B cell (primary cell): ENCODE data around the gene DDIT4. TPM values are rescaled to one million over a fixed set of nuclear protein-coding genes. Genes with fewer than 3 reads are reported as not detected.

Source experiments
- ATAC-seq: fragments of 200-7000 bp; cut with Tn5 transposase; one replicate; pipeline ENCODE4 v1.10.0; 2021; ENCODE audit warnings: low read depth, mild to moderate bottlenecking, moderate number of reproducible peaks, moderate library complexity
- CTCF ChIA-PET: fragments of 350-600 bp; sonication (Branson Sonifier 250); formaldehyde crosslinking; loops from one replicate; lab custom pipeline; 2021; ENCODE audit warnings: antibody characterized with exemption, inconsistent platforms; lab: Charles Lee
- POLR2A ChIA-PET: fragments of 350-600 bp; sonication (Branson Sonifier 250); formaldehyde crosslinking; loops from one replicate; lab custom pipeline; 2021; ENCODE audit warnings: antibody characterized with exemption; lab: Charles Lee
- DNase-seq: peaks from one replicate; pipeline ENCODE4 v3.0.0; 2013
- H2AFZ ChIP-seq: 2 replicates; pipeline ENCODE4 v1.6.1; 2012; ENCODE audit warnings: mild to moderate bottlenecking, low read depth, low read length; ENCODE audit not compliant: insufficient read depth, poor library complexity, severe bottlenecking
- H3K27ac ChIP-seq, 2 donors: 1 replicate in 1 of 2; 2 replicates in 1 of 2; pipeline ENCODE4 v1.5.1; 2012 to 2013; ENCODE audit warnings: low read length in 2 of 2, mild to moderate bottlenecking in 2 of 2, moderate library complexity in 1 of 2
- H3K27me3 ChIP-seq, 4 experiments: fragments of 200-600 bp in 1 of 4; sonication (generic) in 1 of 4; replicated peaks in 1 of 4; 1 replicate in 2 of 4; 2 replicates in 2 of 4; pipeline versions ENCODE4 v1.6.1 to v1.7.0; 2013 to 2016; ENCODE audit warnings: low read length in 3 of 4, mild to moderate bottlenecking in 2 of 4, mixed read lengths in 1 of 4, moderate library complexity in 1 of 4; ENCODE audit not compliant: insufficient read depth in 4 of 4, control insufficient read depth in 3 of 4; ENCODE audit errors: control extremely low read depth in 1 of 4
- H3K36me3 ChIP-seq, 2 experiments: replicated peaks in 1 of 2; 1 replicate in 1 of 2; 2 replicates in 1 of 2; pipeline versions ENCODE4 v1.6.1 to v1.7.1; 2013; ENCODE audit warnings: low read length in 1 of 2; ENCODE audit not compliant: insufficient read depth in 2 of 2, control insufficient read depth in 1 of 2; ENCODE audit errors: control extremely low read depth in 1 of 2, extremely low read depth in 1 of 2
- H3K4me1 ChIP-seq, 2 donors: fragments of 200-600 bp in 1 of 2; sonication (generic) in 1 of 2; 1 replicate in 1 of 2; 2 replicates in 1 of 2; pipeline versions ENCODE4 v1.5.1 to v1.6.1; 2013 to 2017; ENCODE audit warnings: low read length in 2 of 2; ENCODE audit not compliant: control insufficient read depth in 2 of 2, insufficient read depth in 2 of 2
- H3K4me2 ChIP-seq: replicated peaks from 2 replicates; pipeline ENCODE3; 2012; ENCODE audit warnings: mild to moderate bottlenecking, low read depth, low read length; ENCODE audit not compliant: poor library complexity, severe bottlenecking
- H3K4me3 ChIP-seq, 5 experiments: fragments of 200-600 bp in 1 of 5; sonication (generic) in 1 of 5; 1 replicate in 3 of 5; 2 replicates in 2 of 5; pipeline versions ENCODE4 v1.5.1 to v1.7.0; 2011 to 2016; ENCODE audit warnings: low read length in 4 of 5, mild to moderate bottlenecking in 4 of 5, low read depth in 2 of 5, control low read depth in 1 of 5, moderate library complexity in 1 of 5; ENCODE audit not compliant: insufficient read depth in 1 of 5; ENCODE audit errors: control extremely low read depth in 1 of 5, extremely low read depth in 1 of 5
- H3K79me2 ChIP-seq: fragments of 200-600 bp; sonication (generic); one replicate; pipeline ENCODE4 v1.6.0; 2016; ENCODE audit warnings: low read length; ENCODE audit not compliant: control insufficient read depth, insufficient read depth
- H3K9ac ChIP-seq: fragments of 200-600 bp; sonication (generic); 2 replicates; pipeline ENCODE4 v1.6.1; 2017; ENCODE audit warnings: mild to moderate bottlenecking, low read length, moderate library complexity
- H3K9me3 ChIP-seq, 3 donors: one replicate each; pipeline versions ENCODE4 v1.6.1 to v1.7.1; 2013; ENCODE audit warnings: low read length in 2 of 3; ENCODE audit not compliant: control insufficient read depth in 2 of 3, insufficient read depth in 1 of 3; ENCODE audit errors: control extremely low read depth in 1 of 3
- H4K20me1 ChIP-seq: 2 replicates; pipeline ENCODE4 v1.6.0; 2012; ENCODE audit warnings: mild to moderate bottlenecking, low read length; ENCODE audit not compliant: insufficient read depth, control insufficient read depth, poor library complexity, severe bottlenecking
- H3K27ac Mint-ChIP-seq: one replicate; pipeline ENCODE4 v1.8.0; 2021; ENCODE audit warnings: mixed read lengths
- H3K27me3 Mint-ChIP-seq: one replicate; pipeline ENCODE4 v1.8.0; 2021; ENCODE audit warnings: mixed read lengths
- H3K4me1 Mint-ChIP-seq: one replicate; pipeline ENCODE4 v1.8.0; 2021; ENCODE audit warnings: mixed read lengths
- H3K4me3 Mint-ChIP-seq: one replicate; pipeline ENCODE4 v1.8.0; 2021; ENCODE audit warnings: mixed read lengths
- H3K9me3 Mint-ChIP-seq: one replicate; pipeline ENCODE4 v1.8.0; 2022; ENCODE audit warnings: mixed read lengths; ENCODE audit not compliant: insufficient read depth
- CTCF ChIP-seq: fragments of 200-600 bp; IDR thresholded peaks from one replicate; pipeline ENCODE4 v1.8.0; 2022; ENCODE audit warnings: antibody characterized with exemption, mild to moderate bottlenecking
- EZH2 ChIP-seq: IDR thresholded peaks from 2 replicates; pipeline ENCODE4 v1.6.1; 2012; ENCODE audit warnings: borderline replicate concordance, low read depth, mild to moderate bottlenecking, moderate library complexity, low read length; ENCODE audit not compliant: insufficient read depth, poor library complexity, severe bottlenecking
- WGBS: methylation state at CpG from one replicate; pipeline ENCODE4 v1.1.5; 2013; ENCODE audit warnings: missing lambda C conversion rate; ENCODE audit not compliant: insufficient coverage; 5-methylcytosine and 5-hydroxymethylcytosine counted together
- intact Hi-C: fragments of 100-400 bp; cut with micrococcal nuclease; formaldehyde crosslinking; loops from one replicate; pipeline ENCODE4 v1.10.0; 2022
- polyA plus RNA-seq: library from polyadenylated mRNA; depleted of rRNA; stranded (reverse); fragments of >200 nt; gene quantifications from 2 replicates; pipeline ENCODE4 v1.2.3, GENCODE V29; 2012
- total RNA-seq, 2 donors: library from RNA; stranded (reverse); fragments of 120-200 nt in 1 of 2; gene quantifications; 1 replicate in 1 of 2; 2 replicates in 1 of 2; pipeline versions ENCODE4 v1.2.3 to v1.2.4, GENCODE V29; 2013 to 2022

The DDIT4 gene
- total and polyA plus RNA-seq, 2 donors (not counting 1 experiment from before 2014, with no cell fraction given), result 102 to 110 TPM

GRCh38 chr10:72322030-72322279 is 48.2 kb downstream of the DDIT4 start:
- Histone ChIP-seq H3K9me3 (no peaks in the 10 kb centered on the region), H3K36me3 (no peaks in the 10 kb centered on the region), H3K27ac (no peak overlapping the region), H3K9ac (no peak overlapping the region), H3K4me3 (no peak overlapping the region), H3K4me1 (peaks cover 65 to 79% of the 10 kb centered on the region in 2 donors), H3K4me2 (peak overlapping the region; percentile 95), H4K20me1 (no peaks in the 10 kb centered on the region), H3K27me3 (no peaks in the 10 kb centered on the region), H3K79me2 (peaks cover 4% of the 10 kb centered on the region), H2AFZ (no peak overlapping the region)
- intact Hi-C loops, result no loop called here
- ChIA-PET CTCF (interaction anchor here (0.7 to 6.8 kb wide), 6 partner anchors 14 to 197 kb away, joined by 3 to 128 read pairs (median 4); partner anchors contain the start of gene DDIT4), POLR2A (interaction anchor here (0.5 to 6.6 kb wide), 9 partner anchors 9 to 106 kb away, joined by 5 to 140 read pairs (median 27); partner anchors contain the start of genes ANAPC16, ASCC1 and DDIT4)
- 81% methylated on average over 3 of the region's 3 CpGs for WGBS
- peaks cover 79% of the 10 kb centered on the region for H3K4me1 Mint-ChIP-seq
- ATAC-seq (no peak), DNase-seq (no peak)
- no peaks in the 10 kb centered on the region for H3K9me3 Mint-ChIP-seq
- H3K27me3 Mint-ChIP-seq, result no peaks in the 10 kb centered on the region
- H3K4me3 Mint-ChIP-seq, result peak overlapping the region; percentile 50
- no peak for TF ChIP-seq EZH2
- TF ChIP-seq CTCF, result no peak
- H3K27ac Mint-ChIP-seq, result peak overlapping the region; percentile 99

GRCh38 chr10:72322280-72323058 is 48.7 kb downstream of the DDIT4 start:
- Mint-ChIP-seq H3K9me3 (no peaks in the 10 kb centered on the region), H3K4me1 (peaks cover 77% of the 10 kb centered on the region), H3K27me3 (no peaks in the 10 kb centered on the region), H3K27ac (peak overlapping the region; percentile 99), H3K4me3 (peak overlapping the region; percentile 50)
- Histone ChIP-seq H3K79me2 (peaks cover 4% of the 10 kb centered on the region), H3K27me3 (no peaks in the 10 kb centered on the region), H3K4me1 (peaks cover 61 to 80% of the 10 kb centered on the region in 2 donors), H3K9me3 (no peaks in the 10 kb centered on the region), H3K9ac (no peak overlapping the region), H4K20me1 (no peaks in the 10 kb centered on the region), H2AFZ (no peak overlapping the region), H3K36me3 (no peaks in the 10 kb centered on the region), H3K4me3 (no peak overlapping the region), H3K4me2 (peak overlapping the region; percentile 72), H3K27ac (no peak overlapping the region)
- POLR2A ChIA-PET, result interaction anchor here (0.5 to 6.6 kb wide), 9 partner anchors 8 to 106 kb away, joined by 3 to 140 read pairs (median 27); partner anchors contain the start of genes ANAPC16, ASCC1 and DDIT4
- DNase-seq, result peak; percentile 30
- intact Hi-C loops, result no loop called here
- CTCF ChIA-PET, result interaction anchor here (1.2 to 6.8 kb wide), 6 partner anchors 13 to 196 kb away, joined by 3 to 128 read pairs (median 6); partner anchors contain the start of gene DDIT4
- TF ChIP-seq CTCF (no peak), EZH2 (no peak)
- no peak for ATAC-seq
- WGBS, result 87% methylated on average over 7 of the region's 16 CpGs
